ENCODE results near the gene SLC44A1.

Gene SLC44A1

GRCh38 chr9:105436783-105437182, 192.3 kb downstream of the SLC44A1 start:
- DNase-seq: no peak

GRCh38 chr9:105437704-105438103, 193.3 kb downstream of the SLC44A1 start:
- no peak for DNase-seq

- no peak for DNase-seq
Measured at GRCh38 chr9:105438141-105438806, 193.8 kb downstream of the SLC44A1 start.

GRCh38 chr9:105439428-105439827, 195.0 kb downstream of the SLC44A1 start:
- DNase-seq: peak in 3 of 4 experiments; percentile 49 to 64 (median 62)

GRCh38 chr9:105441616-105442160, 197.2 kb downstream of the SLC44A1 start:
- no peak for DNase-seq

GRCh38 chr9:105443121-105443520, 198.7 kb downstream of the SLC44A1 start:
- DNase-seq: no peak

- DNase-seq: no peak
Measured at GRCh38 chr9:105444130-105444529, 199.7 kb downstream of the SLC44A1 start.

GRCh38 chr9:105445203-105445881, 200.9 kb downstream of the SLC44A1 start:
- DNase-seq: no peak

- peak in 1 of 4 experiments; percentile 6 for DNase-seq
Measured at GRCh38 chr9:105447386-105447813, 202.9 kb downstream of the SLC44A1 start.

GRCh38 chr9:105447814-105448812, 203.7 kb downstream of the SLC44A1 start, which contains the start of gene FSD1L:
FSD1L (plus strand) TSS chr9:105448034; CDS start chr9:105448221, 187 bp downstream.
- peak; percentile 93 to 98 (median 96) for DNase-seq

GRCh38 chr9:105449081-105449480, 204.6 kb downstream of the SLC44A1 start:
- DNase-seq: no peak

GRCh38 chr9:105452185-105452584, 207.7 kb downstream of the SLC44A1 start:
- no peak for DNase-seq

- peak in 2 of 4 experiments; percentile 17 to 33 for DNase-seq
Measured at GRCh38 chr9:105455836-105456475, 211.5 kb downstream of the SLC44A1 start.

- DNase-seq: no peak
Measured at GRCh38 chr9:105457560-105458294, 213.3 kb downstream of the SLC44A1 start.

GRCh38 chr9:105458404-105458803, 214.0 kb downstream of the SLC44A1 start:
- DNase-seq: no peak

- DNase-seq: peak in 3 of 4 experiments; percentile 24 to 43 (median 25)
Measured at GRCh38 chr9:105459336-105459735, 214.9 kb downstream of the SLC44A1 start.

- no peak for DNase-seq
Measured at GRCh38 chr9:105466898-105467455, 222.5 kb downstream of the SLC44A1 start.

GRCh38 chr9:105468875-105469274, 224.4 kb downstream of the SLC44A1 start:
- no peak for DNase-seq

GRCh38 chr9:105473221-105473620, 228.8 kb downstream of the SLC44A1 start:
- no peak for DNase-seq

GRCh38 chr9:105475302-105475701, 230.9 kb downstream of the SLC44A1 start:
- peak in 2 of 4 experiments; percentile 19 to 26 for DNase-seq

- DNase-seq: no peak
Measured at GRCh38 chr9:105479846-105480245, 235.4 kb downstream of the SLC44A1 start.

All from suppressor macrophage (primary cell).